ENCODE results near the gene CHRDL2. TPM values are rescaled to one million over a fixed set of nuclear protein-coding genes. Genes with fewer than 3 reads are reported as not detected.
"Not testable (repeated sequence)": the region's sequence is repeated elsewhere in the genome, so short reads cannot be mapped to it uniquely, and the experiment has no call there.

The CHRDL2 gene
- total RNA-seq, 1 donor from 2014 or later = not detected

DNA sequence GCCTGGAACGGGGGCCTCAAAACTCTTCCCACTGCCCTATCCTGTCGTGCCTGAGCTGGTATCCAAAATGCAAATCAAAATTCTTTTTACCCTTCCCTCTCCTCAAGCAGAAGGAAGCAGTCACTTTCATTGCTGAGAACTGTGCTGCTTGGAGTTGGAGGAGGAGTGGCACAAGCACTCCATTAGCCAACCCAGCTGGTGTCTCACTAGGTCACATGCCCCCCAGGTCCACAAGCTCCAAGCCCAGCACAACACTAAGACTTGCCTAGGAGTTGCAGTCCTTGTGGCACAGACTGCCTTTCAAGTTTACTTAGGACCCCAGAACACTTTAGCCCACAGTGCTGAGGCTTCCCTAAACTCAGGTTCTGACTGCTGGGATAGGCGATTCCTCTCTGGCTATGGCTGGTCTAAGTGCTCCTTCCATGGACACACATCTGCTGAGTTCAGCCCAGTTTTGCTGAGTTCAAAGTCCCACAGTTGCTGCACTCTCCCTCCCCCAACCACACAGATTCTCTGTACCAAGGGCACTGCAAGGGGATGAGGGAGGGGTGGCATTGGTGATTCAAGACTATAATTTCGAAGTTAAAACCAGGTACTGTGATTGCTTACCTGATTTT, 68.6 kb downstream of the CHRDL2 start:
- H3K4me3 ChIP-seq (ENCODE audit: low read depth, low read length) = no peak overlapping the region
- TF ChIP-seq, protein P1, sequence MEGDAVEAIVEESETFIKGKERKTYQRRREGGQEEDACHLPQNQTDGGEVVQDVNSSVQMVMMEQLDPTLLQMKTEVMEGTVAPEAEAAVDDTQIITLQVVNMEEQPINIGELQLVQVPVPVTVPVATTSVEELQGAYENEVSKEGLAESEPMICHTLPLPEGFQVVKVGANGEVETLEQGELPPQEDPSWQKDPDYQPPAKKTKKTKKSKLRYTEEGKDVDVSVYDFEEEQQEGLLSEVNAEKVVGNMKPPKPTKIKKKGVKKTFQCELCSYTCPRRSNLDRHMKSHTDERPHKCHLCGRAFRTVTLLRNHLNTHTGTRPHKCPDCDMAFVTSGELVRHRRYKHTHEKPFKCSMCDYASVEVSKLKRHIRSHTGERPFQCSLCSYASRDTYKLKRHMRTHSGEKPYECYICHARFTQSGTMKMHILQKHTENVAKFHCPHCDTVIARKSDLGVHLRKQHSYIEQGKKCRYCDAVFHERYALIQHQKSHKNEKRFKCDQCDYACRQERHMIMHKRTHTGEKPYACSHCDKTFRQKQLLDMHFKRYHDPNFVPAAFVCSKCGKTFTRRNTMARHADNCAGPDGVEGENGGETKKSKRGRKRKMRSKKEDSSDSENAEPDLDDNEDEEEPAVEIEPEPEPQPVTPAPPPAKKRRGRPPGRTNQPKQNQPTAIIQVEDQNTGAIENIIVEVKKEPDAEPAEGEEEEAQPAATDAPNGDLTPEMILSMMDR (conservative IDR thresholded peaks at IDR 0.05; ENCODE audit: low read depth, low read length) = no peak
- DNase-seq (ENCODE audit: low read depth) = no peak

DNA sequence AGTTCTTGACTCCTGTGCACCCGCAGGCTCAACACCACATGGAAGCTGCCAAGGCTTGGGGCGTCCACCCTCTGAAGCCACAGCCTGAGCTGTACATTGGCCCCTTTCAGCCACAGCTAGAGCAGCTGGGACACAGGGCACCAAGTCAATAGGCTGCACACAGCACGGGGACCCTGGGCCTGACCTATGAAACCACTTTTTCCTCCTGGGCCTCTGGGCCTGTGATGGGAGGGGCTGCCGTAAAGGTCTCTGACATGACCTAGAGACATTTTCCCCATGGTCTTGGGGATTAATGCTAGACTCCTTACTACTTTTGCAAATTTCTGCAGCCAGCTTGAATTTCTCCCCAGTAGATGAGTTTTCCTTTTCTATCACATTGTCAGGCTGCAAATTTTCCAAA, 72.1 kb downstream of the CHRDL2 start:
- not testable (repeated sequence) for H3K4me3 ChIP-seq (ENCODE audit: low read depth, low read length); DNase-seq (ENCODE audit: low read depth)

DNA sequence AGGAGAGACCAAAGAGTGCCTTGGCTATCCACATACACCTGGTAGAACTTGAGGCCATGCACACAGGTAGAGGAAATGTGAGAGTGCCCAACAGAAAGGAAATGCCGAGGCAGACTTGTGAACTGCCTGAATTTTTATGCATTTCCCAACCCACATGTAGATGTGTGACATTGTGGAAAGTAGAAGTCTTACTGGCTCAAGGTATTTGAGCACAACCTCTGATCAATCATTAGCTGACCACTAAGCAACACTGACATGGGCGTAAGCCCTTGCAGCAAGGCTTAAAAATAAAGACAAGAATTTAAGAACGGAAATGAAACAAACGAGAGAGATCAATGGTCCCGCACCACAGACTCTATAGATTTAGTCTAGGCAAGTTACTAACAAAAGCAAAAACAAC, 76.2 kb downstream of the CHRDL2 start:
- H3K4me3 ChIP-seq (ENCODE audit: low read depth, low read length) = no peak overlapping the region
- no peak for DNase-seq (ENCODE audit: low read depth)
- TF ChIP-seq, protein P1 (conservative IDR thresholded peaks at IDR 0.05; ENCODE audit: low read depth, low read length) = no peak

DNA sequence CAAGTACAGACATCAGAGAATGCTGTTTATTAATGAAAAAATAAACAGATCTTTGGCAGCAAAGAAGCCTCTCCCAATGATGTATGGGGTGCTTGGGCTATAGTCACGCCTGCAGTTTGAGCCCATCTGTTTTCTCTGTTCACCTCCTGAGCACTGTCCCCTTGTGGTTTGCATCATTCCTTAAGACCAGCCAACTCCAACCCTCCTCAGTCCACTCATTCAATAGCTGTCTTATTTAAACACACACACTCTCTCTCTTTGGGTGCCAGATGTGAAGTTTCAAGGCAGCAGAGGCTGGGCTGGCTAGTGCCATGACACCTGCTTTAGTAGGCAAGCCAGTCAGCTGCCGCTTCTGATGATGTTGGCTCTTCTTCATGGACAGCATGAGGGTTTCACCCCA, 80.7 kb downstream of the CHRDL2 start:
- DNase-seq (ENCODE audit: low read depth) = no peak
- TF ChIP-seq, protein P1 (conservative IDR thresholded peaks at IDR 0.05; ENCODE audit: low read depth, low read length) = no peak
- H3K4me3 ChIP-seq (ENCODE audit: low read depth, low read length) = no peak overlapping the region

DNA sequence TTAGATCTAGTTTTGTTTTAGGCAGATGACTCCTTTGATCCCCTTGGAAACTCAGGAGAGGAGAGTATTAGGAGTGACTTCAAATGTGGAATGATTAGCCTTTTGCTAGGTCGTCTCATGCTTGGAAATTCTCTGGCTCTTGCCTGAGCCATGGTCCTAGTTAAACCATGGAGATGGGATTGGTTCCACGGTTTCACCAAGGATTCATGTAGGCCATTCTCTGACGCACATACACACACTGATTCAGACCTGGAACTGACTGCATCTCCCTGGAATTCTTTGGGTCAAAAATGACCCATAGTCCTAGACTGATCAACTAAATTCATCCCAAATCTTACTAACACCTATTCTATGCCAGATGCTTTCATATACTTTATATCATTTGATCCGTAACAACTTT, 82.3 kb downstream of the CHRDL2 start:
- no peak overlapping the region for H3K4me3 ChIP-seq (ENCODE audit: low read depth, low read length)
- TF ChIP-seq, protein P1 (conservative IDR thresholded peaks at IDR 0.05; ENCODE audit: low read depth, low read length) = no peak
- DNase-seq (ENCODE audit: low read depth) = no peak

DNA sequence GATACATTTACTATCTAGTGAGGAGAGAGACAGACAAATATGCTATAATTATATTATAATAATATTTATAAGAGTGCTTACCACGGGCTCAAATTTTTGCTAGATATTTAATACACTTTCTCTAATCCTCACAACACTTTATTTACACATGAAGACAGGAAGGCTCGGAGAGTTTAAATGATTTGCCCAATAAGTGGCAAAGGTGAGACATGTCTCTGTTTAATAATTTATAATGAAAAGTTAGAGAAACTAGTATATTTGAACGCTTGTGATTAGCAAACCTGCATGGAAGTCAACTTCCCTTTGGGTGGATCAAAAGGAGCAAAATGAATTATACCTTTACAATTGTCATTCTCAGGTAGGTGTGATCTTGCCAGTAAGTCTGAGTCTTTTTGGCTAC, 83.4 kb downstream of the CHRDL2 start:
- TF ChIP-seq, protein P1 (conservative IDR thresholded peaks at IDR 0.05; ENCODE audit: low read depth, low read length) = no peak
- H3K4me3 ChIP-seq (ENCODE audit: low read depth, low read length) = no peak overlapping the region
- DNase-seq (ENCODE audit: low read depth) = no peak

DNA sequence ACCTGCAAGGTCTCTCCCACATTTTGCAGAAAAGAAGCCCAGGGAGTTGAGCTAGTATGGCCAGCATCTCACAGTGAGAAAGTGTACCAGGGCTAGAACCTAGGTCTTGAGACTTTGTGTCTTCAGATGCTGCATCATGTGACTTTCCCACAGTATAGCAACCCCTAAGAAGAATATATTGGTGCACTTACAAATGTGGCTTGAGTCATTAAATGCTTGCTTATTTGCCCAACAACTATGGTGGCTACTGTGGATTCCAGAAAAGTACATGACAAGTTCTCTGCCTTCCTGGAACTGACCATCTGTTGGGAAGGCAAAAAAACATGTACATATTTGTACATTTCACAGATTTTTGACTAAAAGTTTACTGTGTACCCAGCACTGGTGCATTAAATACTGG, 83.8 kb downstream of the CHRDL2 start:
- TF ChIP-seq, protein P1 (conservative IDR thresholded peaks at IDR 0.05; ENCODE audit: low read depth, low read length) = no peak
- no peak overlapping the region for H3K4me3 ChIP-seq (ENCODE audit: low read depth, low read length)
- DNase-seq (ENCODE audit: low read depth) = no peak

All from epithelial cell of proximal tubule (primary cell).